SK-N-SH (cell line): ENCODE results near the gene SINHCAF. TPM values are rescaled to one million over a fixed set of nuclear protein-coding genes. Genes with fewer than 3 reads are reported as not detected.

Experiments used
- CTCF ChIA-PET: fragments of 300-600, 350-600 bp; formaldehyde crosslinking; extraction: SDS; loops from one replicate; lab custom pipeline; 2021; lab: Yijun Ruan, JAX
- POLR2A ChIA-PET: fragments of 350-600 bp; sonication (Branson Sonifier 250); formaldehyde crosslinking; extraction: SDS; loops from one replicate; lab custom pipeline; 2020; ENCODE audit warnings: antibody characterized with exemption, inconsistent platforms; lab: Yijun Ruan, JAX
- DNase-seq: peaks from one replicate; pipeline ENCODE4 v3.0.0; 2012
- H2AFZ ChIP-seq: fragments of 200-600 bp; sonication (generic); 2 replicates; pipeline ENCODE4 v1.8.1; 2016; ENCODE audit warnings: antibody characterized with exemption, mild to moderate bottlenecking, low read depth
- H3F3A ChIP-seq: fragments of 200-600 bp; sonication (generic); replicated peaks from 2 replicates; pipeline ENCODE3; 2016; ENCODE audit warnings: antibody characterized with exemption, mild to moderate bottlenecking; ENCODE audit not compliant: insufficient read depth
- H3K27ac ChIP-seq, 2 experiments: fragments of 200-500 bp in 1 of 2; fragments of 200-600 bp in 1 of 2; sonication (Bioruptor generic) in 1 of 2; sonication (generic), shearing (Covaris generic) in 1 of 2; 2 replicates each; pipeline versions ENCODE4 v1.5.1 to v1.6.1; 2014 to 2016; ENCODE audit warnings: low read depth in 2 of 2, inconsistent platforms in 1 of 2, low read length in 1 of 2, mild to moderate bottlenecking in 1 of 2, mixed read lengths in 1 of 2
- H3K27me3 ChIP-seq: fragments of 200-600 bp; sonication (generic), shearing (Covaris generic); 2 replicates; pipeline ENCODE4 v1.6.1; 2016; ENCODE audit warnings: mixed run types; ENCODE audit not compliant: insufficient read depth
- H3K36me3 ChIP-seq, 2 experiments: fragments of 200-500 bp in 1 of 2; fragments of 200-600 bp in 1 of 2; sonication (Bioruptor generic) in 1 of 2; sonication (generic) in 1 of 2; replicated peaks in 1 of 2; 2 replicates each; pipeline versions ENCODE3 to v1.5.1; 2014 to 2016; ENCODE audit warnings: low read length in 1 of 2, mild to moderate bottlenecking in 1 of 2; ENCODE audit not compliant: insufficient read depth in 2 of 2, control insufficient read depth in 1 of 2
- H3K4me1 ChIP-seq, 2 experiments: fragments of 200-500 bp in 1 of 2; fragments of 200-600 bp in 1 of 2; sonication (Bioruptor generic) in 1 of 2; sonication (generic), shearing (Covaris generic) in 1 of 2; 2 replicates each; pipeline versions ENCODE4 v1.5.1 to v1.6.1; 2014 to 2016; ENCODE audit warnings: low read depth in 1 of 2, low read length in 1 of 2, mixed run types in 1 of 2; ENCODE audit not compliant: insufficient read depth in 2 of 2, control insufficient read depth in 1 of 2
- H3K4me2 ChIP-seq: fragments of 200-600 bp; sonication (generic), shearing (Covaris generic); 2 replicates; pipeline ENCODE4 v1.6.1; 2017; ENCODE audit warnings: mixed run types
- H3K4me3 ChIP-seq, 2 experiments: fragments of 200-500 bp in 1 of 2; fragments of 200-600 bp in 1 of 2; sonication (Bioruptor generic) in 1 of 2; sonication (generic), shearing (Covaris generic) in 1 of 2; 2 replicates each; pipeline versions ENCODE4 v1.5.1 to v1.8.1; 2014 to 2016; ENCODE audit warnings: low read depth in 2 of 2, inconsistent platforms in 1 of 2, low read length in 1 of 2, mild to moderate bottlenecking in 1 of 2, mixed read lengths in 1 of 2, moderate library complexity in 1 of 2
- H3K79me2 ChIP-seq: fragments of 200-600 bp; sonication (generic); 2 replicates; pipeline ENCODE4 v1.8.1; 2017; ENCODE audit warnings: mild to moderate bottlenecking; ENCODE audit not compliant: insufficient read depth
- H3K9ac ChIP-seq: fragments of 200-600 bp; sonication (generic); 2 replicates; pipeline ENCODE4 v1.6.1; 2017; ENCODE audit warnings: mixed run types
- H3K9me2 ChIP-seq: fragments of 200-600 bp; sonication (generic); 2 replicates; pipeline ENCODE4 v1.6.1; 2017; ENCODE audit warnings: mixed run types
- H3K9me3 ChIP-seq: fragments of 200-600 bp; sonication (generic); 2 replicates; pipeline ENCODE4 v1.6.1; 2017; ENCODE audit warnings: mixed run types, mild to moderate bottlenecking, moderate library complexity
- H4K20me1 ChIP-seq: fragments of 200-600 bp; sonication (generic); 2 replicates; pipeline ENCODE4 v1.6.1; 2017; ENCODE audit warnings: mild to moderate bottlenecking, mixed run types; ENCODE audit not compliant: insufficient read depth
- FOXJ3 ChIP-seq: sonication (generic); formaldehyde crosslinking; IDR thresholded peaks from 2 replicates; pipeline ENCODE4 v1.5.1; 2020; ENCODE audit warnings: mild to moderate bottlenecking, missing genetic modification reagents
- FOXM1 ChIP-seq: IDR thresholded peaks from 2 replicates; pipeline ENCODE4 v1.4.0; 2012; ENCODE audit warnings: low read depth, mild to moderate bottlenecking
- SIN3A ChIP-seq: IDR thresholded peaks from 2 replicates; pipeline ENCODE4 v1.6.1; 2012; ENCODE audit warnings: low read depth, mild to moderate bottlenecking, low read length, moderate library complexity, borderline replicate concordance
- WGBS: methylation state at CpG from one replicate; pipeline ENCODE4 v1.1.6; 2017; ENCODE audit warnings: low lambda C conversion rate; 5-methylcytosine and 5-hydroxymethylcytosine counted together
- polyA plus RNA-seq, 3 experiments: library from polyadenylated mRNA; depleted of rRNA; stranded (reverse); fragments of >200 nt; gene quantifications; 2 replicates each; pipeline ENCODE4 v1.2.3, GENCODE V29; 2012
- small RNA-seq, 7 experiments: library from RNA; depleted of rRNA; stranded (forward); fragments of <200 nt; gene quantifications; one replicate each; pipeline ENCODE3, GENCODE V24; 2012
- TF ChIP-seq, protein P1 (sequence below): fragments of 150-350 bp; IDR thresholded peaks from 2 replicates; pipeline ENCODE4 v1.6.1; 2016; ENCODE audit warnings: mild to moderate bottlenecking, low read depth, low read length

SINHCAF gene
- polyA plus RNA-seq, 1 of the 3 experiments (the other 2 are of a cell fraction), result 22.2 TPM

DNA sequence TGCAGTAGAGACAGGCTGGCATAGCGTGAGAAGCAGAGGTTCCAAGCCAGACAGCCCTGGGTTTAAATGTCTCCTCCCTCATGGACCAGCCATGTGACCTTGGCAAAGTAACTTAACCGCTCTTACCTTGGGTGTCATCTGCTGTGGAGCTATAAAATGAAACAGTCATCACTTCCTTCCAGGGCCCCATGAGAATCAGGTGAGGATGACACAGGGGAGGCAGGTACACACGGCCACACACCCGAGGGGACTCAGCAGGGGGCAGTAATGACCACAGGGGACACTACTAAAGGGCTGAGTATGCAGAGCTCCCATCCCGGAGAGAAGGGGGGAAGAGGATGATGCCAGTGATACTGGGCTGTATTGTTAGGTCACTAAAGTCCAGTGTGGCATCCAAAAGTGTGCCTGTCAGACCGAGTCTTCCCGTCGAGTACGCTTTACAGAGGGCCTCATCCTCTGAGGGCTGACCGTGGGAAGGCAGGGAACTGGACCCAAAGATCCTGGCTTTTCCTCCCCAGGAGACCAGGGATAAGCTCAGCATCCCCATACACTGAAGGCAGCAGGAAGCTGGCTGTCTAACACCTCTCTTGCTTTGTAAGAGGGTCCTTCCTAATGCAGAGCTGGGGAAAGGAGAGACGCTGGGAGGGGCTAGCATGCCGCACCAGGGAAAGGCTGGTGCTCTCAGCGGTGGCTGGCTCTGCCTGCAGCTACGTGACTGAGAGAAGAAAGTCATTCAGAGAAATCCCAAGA lies 94.2 kb downstream of the SINHCAF start:
- Histone ChIP-seq H3K27ac (no peak overlapping the region), H4K20me1 (no peaks in the 10 kb centered on the region), H3K27me3 (no peaks in the 10 kb centered on the region; the same call in 1 of the 2 replicates), H3K4me2 (no peak overlapping the region), H3K9ac (no peak overlapping the region), H3K4me3 (no peak overlapping the region; a peak in 1 of 4 replicates), H2AFZ (no peak overlapping the region), H3K4me1 (peaks cover 0 to 36% of the 10 kb centered on the region in 2 experiments; a peak in 2 of 4 replicates), H3F3A (no peaks in the 10 kb centered on the region), H3K9me3 (no peaks in the 10 kb centered on the region), H3K36me3 (no peaks in the 10 kb centered on the region), H3K79me2 (no peaks in the 10 kb centered on the region), H3K9me2 (no peaks in the 10 kb centered on the region)
- POLR2A ChIA-PET, result no interaction called here
- TF ChIP-seq SIN3A, result no peak
- TF ChIP-seq FOXJ3, result no peak
- TF ChIP-seq FOXM1, result no peak
- TF ChIP-seq, protein P1, sequence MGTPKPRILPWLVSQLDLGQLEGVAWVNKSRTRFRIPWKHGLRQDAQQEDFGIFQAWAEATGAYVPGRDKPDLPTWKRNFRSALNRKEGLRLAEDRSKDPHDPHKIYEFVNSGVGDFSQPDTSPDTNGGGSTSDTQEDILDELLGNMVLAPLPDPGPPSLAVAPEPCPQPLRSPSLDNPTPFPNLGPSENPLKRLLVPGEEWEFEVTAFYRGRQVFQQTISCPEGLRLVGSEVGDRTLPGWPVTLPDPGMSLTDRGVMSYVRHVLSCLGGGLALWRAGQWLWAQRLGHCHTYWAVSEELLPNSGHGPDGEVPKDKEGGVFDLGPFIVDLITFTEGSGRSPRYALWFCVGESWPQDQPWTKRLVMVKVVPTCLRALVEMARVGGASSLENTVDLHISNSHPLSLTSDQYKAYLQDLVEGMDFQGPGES, result no peak
- DNase-seq, result no peak
- 76% methylated on average over 14 of the region's 14 CpGs for WGBS
- CTCF ChIA-PET, result interaction anchor here (1.1 to 1.6 kb wide), 4 partner anchors 11 to 114 kb away, joined by 3 to 5 read pairs (median 3); no protein-coding TSS in a partner anchor

Small RNA genes lying within 50 kb of the gene (small RNA-seq; reads per million reads assigned to genes)
- gene AC024940.4, result 0 to 1.9 (median 0) reads per million in 7 experiments
- gene AC024940.5, result 0 reads per million in 7 experiments
- 0 reads per million in 7 experiments for gene MREGP1
- 0 reads per million in 7 experiments for gene RF00026
